ENCODE measurements around the gene RTP4.

The RTP4 gene

DNA sequence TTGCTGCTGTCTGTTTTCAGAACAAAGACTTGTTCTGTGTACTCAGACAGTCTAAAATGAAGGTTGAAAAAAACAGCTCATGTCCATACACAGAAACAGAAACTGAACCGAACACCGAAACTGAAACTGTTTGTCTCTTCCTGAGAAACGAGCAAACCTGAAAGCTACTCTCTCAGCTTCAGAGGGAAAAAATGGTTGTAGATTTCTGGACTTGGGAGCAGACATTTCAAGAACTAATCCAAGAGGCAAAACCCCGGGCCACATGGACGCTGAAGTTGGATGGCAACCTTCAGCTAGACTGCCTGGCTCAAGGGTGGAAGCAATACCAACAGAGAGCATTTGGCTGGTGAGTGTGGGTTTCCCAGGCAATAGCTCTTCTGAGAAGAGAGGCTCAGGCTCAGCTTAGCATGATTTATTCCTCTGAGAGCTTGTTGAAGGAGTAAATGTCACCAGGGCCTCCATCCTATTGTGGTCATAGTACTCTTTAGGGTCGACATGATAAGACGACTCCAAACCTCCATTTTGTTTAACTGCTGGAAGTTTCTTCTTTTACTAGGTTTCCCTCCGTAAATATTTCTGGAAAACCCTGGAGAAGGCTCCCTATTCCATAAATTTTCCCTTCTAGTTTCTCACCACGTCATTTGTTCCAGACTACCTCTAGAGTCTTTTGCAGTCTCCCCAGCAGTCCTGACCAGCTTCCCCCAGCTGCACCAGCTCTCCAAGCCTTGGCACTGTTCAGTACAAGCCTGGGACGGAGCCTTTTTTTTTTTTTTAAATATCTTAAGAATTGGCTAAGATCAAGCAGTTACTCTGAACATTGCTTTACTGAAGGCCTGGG is at the start of gene RTP4:
Gene RTP4 (plus strand): TSS at position 135 of the 838 bp plus-strand sequence. CDS start 57 bp downstream, at position 192.
- no peak for TF ChIP-seq CTCF (IDR thresholded peaks at IDR 0.05; ENCODE audit: control insufficient read depth, insufficient read depth, low read depth, low read length, missing control alignments)
- peak within 1 kb of the TSS; percentile 40 for H3K4me3 ChIP-seq (ENCODE audit: control insufficient read depth, low read depth, low read length)
- peak; percentile 18 for DNase-seq (ENCODE audit: low read depth)

GRCh38 chr3:187318819-187319616 is 49.2 kb upstream of the RTP4 start:
- H3K4me3 ChIP-seq (ENCODE audit: control insufficient read depth, low read depth, low read length), result peak overlapping the region; percentile 42
- peak; percentile 32 for DNase-seq (ENCODE audit: low read depth)

GRCh38 chr3:187319699-187320302 is 48.4 kb upstream of the RTP4 start:
- peak; percentile 42 for DNase-seq (ENCODE audit: low read depth)
- H3K4me3 ChIP-seq (ENCODE audit: control insufficient read depth, low read depth, low read length), result no peak overlapping the region
- peak; percentile 98 for TF ChIP-seq CTCF (IDR thresholded peaks at IDR 0.05; ENCODE audit: control insufficient read depth, insufficient read depth, low read depth, low read length, missing control alignments)

More at GRCh38 chr3:187318819-187319616, 49.2 kb upstream of the RTP4 start:
- TF ChIP-seq CTCF (IDR thresholded peaks at IDR 0.05; ENCODE audit: control insufficient read depth, insufficient read depth, low read depth, low read length, missing control alignments), result peak; percentile 84

GRCh38 chr3:187321766-187322165 is 46.4 kb upstream of the RTP4 start:
- H3K4me3 ChIP-seq (ENCODE audit: control insufficient read depth, low read depth, low read length), result no peak overlapping the region
- DNase-seq (ENCODE audit: low read depth), result no peak
- no peak for TF ChIP-seq CTCF (IDR thresholded peaks at IDR 0.05; ENCODE audit: control insufficient read depth, insufficient read depth, low read depth, low read length, missing control alignments)

DNA sequence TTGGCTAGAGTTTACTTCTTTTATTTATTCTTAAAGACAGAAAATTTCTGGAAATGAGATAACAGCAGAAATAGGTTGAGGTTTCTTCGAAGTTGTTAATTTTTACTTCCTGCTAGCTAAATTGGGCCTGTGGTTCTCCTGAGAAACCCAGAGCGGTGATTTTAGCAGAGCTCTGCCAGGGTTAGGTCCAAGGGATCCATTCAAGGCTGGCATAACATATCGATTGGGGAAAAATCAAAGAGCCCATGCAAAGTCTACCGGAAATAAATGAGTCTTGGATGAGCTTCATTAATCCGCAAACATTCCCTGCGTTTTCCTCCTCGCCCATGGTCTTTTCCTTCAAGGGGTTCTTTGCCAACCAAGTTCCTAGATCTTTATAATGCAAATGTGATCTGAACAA is 45.9 kb upstream of the RTP4 start:
- no peak for TF ChIP-seq CTCF (IDR thresholded peaks at IDR 0.05; ENCODE audit: control insufficient read depth, insufficient read depth, low read depth, low read length, missing control alignments)
- H3K4me3 ChIP-seq (ENCODE audit: control insufficient read depth, low read depth, low read length), result no peak overlapping the region
- no peak for DNase-seq (ENCODE audit: low read depth)

GRCh38 chr3:187323091-187323490 is 45.1 kb upstream of the RTP4 start:
- TF ChIP-seq CTCF (IDR thresholded peaks at IDR 0.05; ENCODE audit: control insufficient read depth, insufficient read depth, low read depth, low read length, missing control alignments), result no peak
- H3K4me3 ChIP-seq (ENCODE audit: control insufficient read depth, low read depth, low read length), result no peak overlapping the region
- DNase-seq (ENCODE audit: low read depth), result no peak

All from AG09309 (cell line).